Liver (tissue), 3 donors: ENCODE data around the gene BRF1.

Source experiments
- CTCF ChIP-seq: fragments of 150-350 bp; IDR thresholded peaks from 2 replicates; pipeline ENCODE4 v1.5.1; 2017; ENCODE audit warnings: improper control_type of control experiment, low read depth, low read length; ENCODE audit not compliant: missing input control
- EGR1 ChIP-seq, 2 donors: IDR thresholded peaks; 2 replicates each; pipeline ENCODE4 v1.6.1; 2016 to 2018; ENCODE audit warnings: antibody characterized with exemption in 2 of 2, low read depth in 2 of 2
- FOXA1 ChIP-seq: IDR thresholded peaks from 2 replicates; pipeline ENCODE4 v1.6.1; 2016; ENCODE audit warnings: antibody characterized with exemption
- GABPA ChIP-seq, 2 donors: IDR thresholded peaks in 1 of 2; conservative IDR thresholded peaks in 1 of 2; 2 replicates each; pipeline ENCODE4 v1.6.1; 2016; ENCODE audit warnings: antibody characterized with exemption in 2 of 2, mild to moderate bottlenecking in 1 of 2, moderate library complexity in 1 of 2
- JUND ChIP-seq, 2 donors: IDR thresholded peaks; 2 replicates each; pipeline ENCODE4 v1.6.1; 2016; ENCODE audit warnings: antibody characterized with exemption in 2 of 2
- MAX ChIP-seq: IDR thresholded peaks from 2 replicates; pipeline ENCODE4 v1.6.1; 2016; ENCODE audit warnings: antibody characterized with exemption
- RAD21 ChIP-seq, 2 donors: IDR thresholded peaks; 2 replicates each; pipeline ENCODE4 v1.6.1; 2016; ENCODE audit warnings: antibody characterized with exemption in 2 of 2, mild to moderate bottlenecking in 2 of 2
- REST ChIP-seq: IDR thresholded peaks from 2 replicates; pipeline ENCODE4 v1.6.1; 2016; ENCODE audit warnings: antibody characterized with exemption, mild to moderate bottlenecking
- SP1 ChIP-seq: IDR thresholded peaks from 2 replicates; pipeline ENCODE4 v1.6.1; 2018; ENCODE audit warnings: antibody characterized with exemption, mild to moderate bottlenecking
- YY1 ChIP-seq: IDR thresholded peaks from 2 replicates; pipeline ENCODE4 v1.6.1; 2016; ENCODE audit warnings: antibody characterized with exemption, mild to moderate bottlenecking
- donor health status: healthy.
- donor health status: healthy.

- no peak for TF ChIP-seq CTCF
- TF ChIP-seq GABPA (IDR thresholded peaks at IDR 0.05 in 1 of 2, conservative IDR thresholded peaks at IDR 0.05 in 1 of 2) = no peak
- no peak for TF ChIP-seq EGR1 (IDR thresholded peaks at IDR 0.05; ENCODE audit: low read depth in 2 of 2)
- TF ChIP-seq RAD21 (IDR thresholded peaks at IDR 0.05) = no peak
- TF ChIP-seq FOXA1 = no peak
- no peak for TF ChIP-seq JUND (IDR thresholded peaks at IDR 0.05)
- TF ChIP-seq SP1 = no peak
- no peak for TF ChIP-seq REST
- no peak for TF ChIP-seq MAX
- TF ChIP-seq YY1 = no peak
Measured at GRCh38 chr14:105208738-105209075, 92.1 kb downstream of the BRF1 start.
